PFSK-1 (cell line): ENCODE results near the gene MMP12.

Experiments
- POLR2AphosphoS5 ChIP-seq: IDR thresholded peaks from 2 replicates; pipeline ENCODE4 v1.6.1; 2012; ENCODE audit warnings: low read depth, mild to moderate bottlenecking, control low read depth, low read length, moderate library complexity
- SIN3A ChIP-seq: IDR thresholded peaks from 2 replicates; pipeline ENCODE4 v1.6.1; 2012; ENCODE audit warnings: mild to moderate bottlenecking, low read length, moderate library complexity, borderline replicate concordance; ENCODE audit not compliant: insufficient read depth
- TAF1 ChIP-seq: IDR thresholded peaks from 2 replicates; pipeline ENCODE4 v1.6.1; 2012; ENCODE audit warnings: low read length, control low read depth, borderline replicate concordance; ENCODE audit not compliant: insufficient read depth
- TF ChIP-seq, protein P1 (sequence below), 2 experiments: IDR thresholded peaks; 2 replicates each; pipeline versions ENCODE4 v1.6.1 to v1.8.0; 2011 to 2012; ENCODE audit warnings: low read depth in 2 of 2, low read length in 2 of 2, control low read depth in 1 of 2, inconsistent platforms in 1 of 2, mild to moderate bottlenecking in 1 of 2, moderate library complexity in 1 of 2; ENCODE audit not compliant: insufficient read depth in 1 of 2

DNA sequence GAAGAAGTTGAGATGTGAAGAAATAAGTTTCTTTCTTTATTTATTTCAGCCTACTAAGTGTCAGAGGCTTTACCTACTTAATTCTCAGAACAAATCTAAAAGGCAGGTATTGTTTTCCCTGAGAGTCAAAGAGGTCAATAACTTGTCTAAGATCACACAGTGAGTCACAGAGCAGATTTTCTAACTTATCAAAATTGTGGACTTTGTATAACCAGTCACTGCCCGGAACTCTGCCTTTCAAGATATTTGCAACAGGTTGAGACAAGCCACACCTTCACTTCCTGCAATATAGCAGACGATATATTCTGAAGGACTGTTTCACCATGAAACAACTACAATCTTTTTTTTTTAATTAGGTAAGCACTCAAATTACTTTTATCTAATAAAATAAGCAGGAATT is 20.8 kb downstream of the MMP12 start:
- TF ChIP-seq, protein P1, sequence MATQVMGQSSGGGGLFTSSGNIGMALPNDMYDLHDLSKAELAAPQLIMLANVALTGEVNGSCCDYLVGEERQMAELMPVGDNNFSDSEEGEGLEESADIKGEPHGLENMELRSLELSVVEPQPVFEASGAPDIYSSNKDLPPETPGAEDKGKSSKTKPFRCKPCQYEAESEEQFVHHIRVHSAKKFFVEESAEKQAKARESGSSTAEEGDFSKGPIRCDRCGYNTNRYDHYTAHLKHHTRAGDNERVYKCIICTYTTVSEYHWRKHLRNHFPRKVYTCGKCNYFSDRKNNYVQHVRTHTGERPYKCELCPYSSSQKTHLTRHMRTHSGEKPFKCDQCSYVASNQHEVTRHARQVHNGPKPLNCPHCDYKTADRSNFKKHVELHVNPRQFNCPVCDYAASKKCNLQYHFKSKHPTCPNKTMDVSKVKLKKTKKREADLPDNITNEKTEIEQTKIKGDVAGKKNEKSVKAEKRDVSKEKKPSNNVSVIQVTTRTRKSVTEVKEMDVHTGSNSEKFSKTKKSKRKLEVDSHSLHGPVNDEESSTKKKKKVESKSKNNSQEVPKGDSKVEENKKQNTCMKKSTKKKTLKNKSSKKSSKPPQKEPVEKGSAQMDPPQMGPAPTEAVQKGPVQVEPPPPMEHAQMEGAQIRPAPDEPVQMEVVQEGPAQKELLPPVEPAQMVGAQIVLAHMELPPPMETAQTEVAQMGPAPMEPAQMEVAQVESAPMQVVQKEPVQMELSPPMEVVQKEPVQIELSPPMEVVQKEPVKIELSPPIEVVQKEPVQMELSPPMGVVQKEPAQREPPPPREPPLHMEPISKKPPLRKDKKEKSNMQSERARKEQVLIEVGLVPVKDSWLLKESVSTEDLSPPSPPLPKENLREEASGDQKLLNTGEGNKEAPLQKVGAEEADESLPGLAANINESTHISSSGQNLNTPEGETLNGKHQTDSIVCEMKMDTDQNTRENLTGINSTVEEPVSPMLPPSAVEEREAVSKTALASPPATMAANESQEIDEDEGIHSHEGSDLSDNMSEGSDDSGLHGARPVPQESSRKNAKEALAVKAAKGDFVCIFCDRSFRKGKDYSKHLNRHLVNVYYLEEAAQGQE (IDR thresholded peaks at IDR 0.05; ENCODE audit: insufficient read depth in 1 of 2, low read depth in 2 of 2, low read length in 2 of 2): no peak
- TF ChIP-seq POLR2AphosphoS5: no peak
- no peak for TF ChIP-seq TAF1
- no peak for TF ChIP-seq SIN3A
